Measurements from ENCODE around the gene AMELY. TPM values are rescaled to one million over a fixed set of nuclear protein-coding genes. Genes with fewer than 3 reads are reported as not detected.
"Not testable (repeated sequence)": the region's sequence is repeated elsewhere in the genome, so short reads cannot be mapped to it uniquely, and the experiment has no call there.

The AMELY gene, protein sequence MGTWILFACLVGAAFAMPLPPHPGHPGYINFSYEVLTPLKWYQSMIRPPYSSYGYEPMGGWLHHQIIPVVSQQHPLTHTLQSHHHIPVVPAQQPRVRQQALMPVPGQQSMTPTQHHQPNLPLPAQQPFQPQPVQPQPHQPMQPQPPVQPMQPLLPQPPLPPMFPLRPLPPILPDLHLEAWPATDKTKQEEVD
- polyA plus RNA-seq (ENCODE audit: insufficient read depth in 1 of 5, insufficient read length in 5 of 5, low replicate concordance in 1 of 5) = not detected
- long read RNA-seq, donor 1 = 0 reads
- long read RNA-seq, donor 2 = 0 reads
- long read RNA-seq, donor 3 = 0 reads
- long read RNA-seq, donor 4 = 0 reads
- long read RNA-seq, donor 5 = 0 reads
- long read RNA-seq, donor 6 = 0 reads
- long read RNA-seq, donor 7 = 0 reads
- long read RNA-seq, donor 8 = 0 reads

DNA sequence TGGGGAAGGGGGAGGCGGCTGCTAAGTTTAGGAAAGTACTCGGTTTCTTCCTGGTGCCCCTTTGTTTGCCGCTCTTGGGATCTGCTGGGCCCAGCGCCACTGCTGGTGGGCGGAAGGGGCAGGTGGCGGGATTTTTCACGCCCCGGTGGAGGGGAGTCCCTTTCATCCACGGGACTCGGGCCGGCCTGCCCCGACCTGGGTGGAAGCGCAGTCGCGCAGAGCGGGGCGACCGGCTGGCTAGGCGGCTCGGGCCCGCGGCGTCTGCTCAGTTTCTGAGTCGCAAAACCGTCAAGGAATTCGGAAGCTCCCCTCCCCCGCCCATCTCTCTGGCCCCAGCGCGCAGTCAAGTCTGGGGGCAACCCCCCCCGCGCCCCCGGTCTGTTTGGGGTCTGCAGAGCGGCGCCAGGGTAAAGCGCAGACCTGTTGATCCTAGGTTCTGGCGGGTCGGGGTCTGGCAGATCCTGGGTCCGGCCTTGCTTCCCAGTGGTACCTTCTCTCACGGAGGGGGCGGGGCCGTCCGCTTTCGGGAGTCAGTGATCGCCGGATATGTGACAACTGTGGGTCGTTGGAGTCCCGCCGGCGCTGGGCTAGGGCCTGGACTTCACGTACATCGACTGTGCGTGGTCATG lies at the start of gene AMELY:
AMELY (minus strand) TSS at position 500 of the 629 bp plus-strand sequence. CDS start 39,144 bp downstream, outside the sequence.
- DNase-seq = no peak

DNA sequence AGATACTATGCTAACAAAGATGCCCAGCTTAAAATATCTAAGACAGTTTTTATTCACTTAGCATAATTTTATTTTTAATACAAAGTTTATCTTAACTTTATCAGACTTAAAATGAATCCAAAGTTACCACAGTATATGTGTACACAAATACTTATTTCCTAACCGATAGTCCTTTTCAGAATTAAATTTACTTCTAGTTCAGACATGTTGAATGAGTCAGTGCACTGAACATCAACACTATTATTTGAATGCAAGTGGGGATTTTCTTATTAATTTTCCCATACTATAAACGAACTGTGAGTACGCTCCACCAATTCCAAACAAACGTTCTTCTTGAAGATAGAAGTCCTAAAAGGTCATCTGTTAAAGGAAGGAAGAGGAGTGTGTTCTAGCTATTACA lies 38.4 kb upstream of the AMELY start:
- no peak for DNase-seq

DNA sequence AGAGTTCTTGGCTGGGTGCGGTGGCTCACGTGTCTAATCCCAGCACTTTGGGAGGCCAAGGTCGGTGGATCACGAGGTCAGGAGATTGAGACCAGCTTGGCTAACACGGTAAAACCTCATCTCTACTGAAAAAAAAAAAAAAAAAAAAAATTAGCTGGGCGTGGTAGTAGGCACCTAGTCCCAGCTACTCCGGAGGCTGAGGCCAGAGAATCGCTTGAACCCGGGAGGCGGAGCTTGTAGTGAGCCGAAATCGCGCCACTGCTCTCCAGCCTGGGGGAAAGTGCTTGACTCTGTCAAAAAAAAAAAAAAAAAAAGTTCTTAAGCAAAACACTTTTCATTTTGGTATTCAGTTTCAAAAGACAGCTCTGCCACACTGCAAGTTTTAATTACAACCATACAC lies 36.8 kb upstream of the AMELY start:
- no peak for DNase-seq

DNA sequence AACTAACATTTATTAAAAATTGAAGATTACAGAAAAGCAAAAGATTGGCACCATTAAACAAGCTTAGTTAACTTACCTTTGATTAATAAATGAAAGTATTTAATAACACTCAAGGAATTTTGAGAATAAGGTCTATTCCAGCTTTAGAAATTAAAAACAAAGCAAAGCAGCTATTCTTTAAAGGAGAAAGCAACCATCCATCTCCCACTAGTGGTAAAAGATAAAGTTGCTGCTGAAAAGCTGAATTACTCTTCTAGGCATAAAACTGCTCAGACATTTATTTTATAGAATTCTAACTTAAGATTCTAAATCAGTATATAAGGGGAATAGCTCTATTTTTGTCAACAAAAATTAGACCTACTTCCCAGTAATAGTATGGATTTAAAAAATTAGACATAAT lies 36.1 kb upstream of the AMELY start:
- no peak for DNase-seq

DNA sequence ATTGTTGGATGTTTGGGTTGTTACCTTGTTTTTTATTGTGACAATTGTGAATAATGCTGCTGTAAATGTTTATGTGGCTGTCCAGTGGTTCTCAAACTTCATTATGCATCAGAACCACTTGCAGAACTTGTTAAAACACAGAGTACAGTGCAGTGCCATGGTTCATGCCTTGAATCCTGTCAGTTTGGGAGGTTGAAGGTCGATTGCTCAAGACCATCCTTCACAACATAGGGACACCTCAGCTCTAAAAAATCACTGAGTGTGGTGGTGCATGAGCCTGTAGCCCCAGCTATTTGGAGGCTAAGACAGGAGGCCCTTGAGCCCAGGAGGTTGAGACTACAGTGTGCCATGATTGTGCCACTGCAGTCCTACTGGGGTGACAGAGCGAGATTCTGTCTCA lies 23.9 kb upstream of the AMELY start:
- no peak for DNase-seq

DNA sequence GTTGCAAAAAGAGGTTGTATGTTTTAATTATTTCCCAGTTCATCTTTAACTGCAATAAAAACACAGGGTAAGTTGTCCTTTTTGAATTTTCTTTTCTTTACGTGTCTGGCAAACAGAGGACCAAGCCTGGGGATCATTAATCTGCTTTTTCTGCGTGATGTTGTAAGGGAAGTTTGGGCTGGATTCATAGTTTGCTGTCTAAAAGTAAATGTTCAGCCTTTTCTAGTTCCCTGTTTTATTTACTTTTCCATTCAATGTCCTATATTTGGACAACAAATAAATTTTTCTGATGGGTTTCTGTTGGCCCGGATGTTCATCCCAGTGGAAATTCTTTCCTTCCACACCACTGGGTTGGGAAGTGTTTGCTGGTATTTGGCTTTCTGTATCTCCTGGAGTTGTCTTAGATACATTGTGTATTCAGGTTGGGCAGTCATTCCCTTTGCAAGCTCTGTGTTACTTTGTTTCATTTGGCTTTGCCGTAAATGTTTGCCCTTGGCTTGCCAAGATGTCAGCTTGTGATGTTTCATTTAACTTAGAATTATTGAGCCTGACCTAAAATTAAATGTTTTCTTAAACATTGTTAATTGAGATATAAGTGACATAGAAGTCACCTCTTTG lies 20.3 kb upstream of the AMELY start:
- no peak for DNase-seq

DNA sequence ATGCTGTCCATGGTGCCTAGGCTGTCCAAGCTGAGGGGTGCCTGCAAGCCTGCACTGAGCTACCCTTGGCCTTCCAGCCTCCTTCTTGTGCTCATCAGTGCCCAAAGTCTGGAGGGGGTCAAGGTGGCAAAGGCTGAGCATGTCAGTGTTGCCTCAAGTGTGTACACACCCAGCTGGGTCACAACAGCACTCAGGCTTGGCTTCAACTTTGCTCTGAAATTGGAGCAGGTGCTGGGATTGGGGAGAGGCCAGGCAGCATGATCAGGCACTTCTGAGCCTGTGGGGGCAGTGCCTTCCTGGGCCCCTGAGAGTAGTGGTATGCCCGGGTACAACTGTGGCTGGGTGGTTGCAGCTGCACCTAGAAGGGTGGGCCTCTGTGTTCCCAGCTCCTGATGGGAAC lies 17.7 kb upstream of the AMELY start:
- no peak for DNase-seq

DNA sequence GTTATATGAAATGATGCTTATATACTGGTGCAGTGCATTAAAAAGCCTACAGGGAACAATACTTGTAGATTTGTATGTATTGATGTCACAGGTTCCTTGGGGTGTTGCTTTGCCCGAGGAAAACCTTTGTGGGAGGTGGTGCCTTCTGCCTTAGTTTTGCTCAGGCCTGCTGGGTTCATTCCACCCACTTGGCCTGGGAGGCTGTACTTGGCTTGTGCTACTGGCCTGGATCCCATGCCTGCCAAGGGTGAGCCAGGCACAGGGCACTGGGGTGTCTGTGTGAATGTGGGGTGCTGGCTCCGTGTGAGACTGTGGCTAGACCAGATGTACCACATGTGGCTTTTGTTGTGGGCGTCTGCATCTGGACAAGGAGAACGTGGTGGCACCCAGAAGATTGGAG lies 16.7 kb upstream of the AMELY start:
- no peak for DNase-seq

DNA sequence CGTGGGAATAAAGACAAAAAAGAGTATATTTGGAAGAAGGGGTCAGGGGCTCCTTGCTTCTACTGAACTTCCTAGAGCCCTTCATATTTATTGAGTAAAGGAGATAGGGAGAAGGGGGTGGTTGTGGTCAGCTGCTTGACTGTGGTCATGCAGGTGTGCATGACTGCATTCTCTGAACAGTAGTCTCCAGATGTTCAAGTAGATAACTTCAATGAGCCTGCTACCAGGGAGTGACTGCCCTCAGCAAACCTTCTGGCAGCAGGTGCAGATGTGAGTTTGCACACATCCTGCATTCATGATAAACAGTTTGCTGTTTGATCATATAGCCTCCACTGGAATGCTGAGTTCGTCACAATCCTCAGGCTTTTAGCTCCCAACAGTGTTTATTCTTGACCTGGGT lies 9.5 kb upstream of the AMELY start:
- DNase-seq = no peak

DNA sequence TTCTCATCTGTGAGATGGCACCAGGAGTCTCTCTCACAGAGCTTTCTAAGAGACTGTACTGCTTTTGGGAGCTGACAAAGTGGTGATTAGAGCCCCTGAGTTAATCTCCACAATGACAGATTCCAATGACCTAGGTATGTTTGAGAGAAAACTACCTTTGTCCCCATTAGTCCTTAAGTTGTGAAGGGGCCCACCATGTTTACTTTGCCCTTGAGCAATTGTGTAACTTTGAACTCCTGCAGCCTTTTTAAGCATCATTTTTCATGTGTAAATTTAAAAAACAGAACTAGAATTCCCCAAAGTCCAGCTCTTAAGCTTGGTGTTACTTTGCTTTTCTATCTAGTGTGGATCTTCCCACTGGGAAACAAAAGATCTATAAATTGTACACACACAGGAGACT lies 1.8 kb upstream of the AMELY start:
- DNase-seq = no peak

DNA sequence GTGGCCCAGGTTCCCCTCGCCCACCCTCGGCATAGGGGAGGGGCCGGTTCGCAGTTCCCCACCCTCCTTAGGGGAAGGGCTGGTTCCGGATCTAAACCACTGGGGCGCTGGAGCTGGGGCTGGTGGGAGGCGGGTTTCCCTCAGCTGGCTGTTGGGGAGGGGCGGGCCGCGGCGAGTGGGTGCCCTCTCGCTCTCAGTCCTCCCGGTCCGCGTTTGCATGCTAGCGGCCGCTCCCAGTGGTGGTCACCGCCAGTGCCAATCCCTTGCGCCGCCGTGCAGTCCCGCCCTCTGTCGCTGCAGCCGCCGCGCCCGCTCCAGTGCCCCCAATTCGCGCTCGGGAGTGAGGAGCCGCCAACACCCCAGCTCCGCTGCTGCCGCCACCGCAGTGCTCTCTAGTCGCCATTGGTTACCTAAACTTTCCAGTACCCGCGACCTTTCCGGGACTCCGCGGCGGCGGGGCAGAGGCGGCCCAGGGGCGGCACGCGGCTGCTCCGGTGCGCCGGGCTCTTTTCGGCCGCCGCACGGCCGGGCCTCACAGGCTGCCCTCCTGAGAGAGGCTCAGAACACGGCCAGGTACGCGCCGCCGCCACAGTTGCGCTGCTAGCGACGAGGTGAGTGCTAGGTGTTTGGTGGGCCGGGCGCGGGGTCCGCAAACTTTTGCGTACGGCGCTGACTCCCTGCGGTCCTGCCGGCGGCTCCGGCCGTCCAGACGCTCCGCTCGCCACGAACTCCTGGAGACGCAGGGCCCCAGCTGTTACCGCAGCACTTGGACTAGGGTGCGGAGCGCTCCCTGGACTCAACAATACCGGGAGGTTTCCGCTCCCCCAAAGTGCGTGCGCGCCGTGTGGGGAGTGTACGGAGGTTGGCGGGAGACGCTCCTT lies 940 bp downstream of the AMELY start, which contains the start of gene TBL1Y:
TBL1Y (plus strand) TSS at position 326 of the 881 bp plus-strand sequence. CDS start 114,388 bp downstream, outside the sequence.
- no peak for DNase-seq

DNA sequence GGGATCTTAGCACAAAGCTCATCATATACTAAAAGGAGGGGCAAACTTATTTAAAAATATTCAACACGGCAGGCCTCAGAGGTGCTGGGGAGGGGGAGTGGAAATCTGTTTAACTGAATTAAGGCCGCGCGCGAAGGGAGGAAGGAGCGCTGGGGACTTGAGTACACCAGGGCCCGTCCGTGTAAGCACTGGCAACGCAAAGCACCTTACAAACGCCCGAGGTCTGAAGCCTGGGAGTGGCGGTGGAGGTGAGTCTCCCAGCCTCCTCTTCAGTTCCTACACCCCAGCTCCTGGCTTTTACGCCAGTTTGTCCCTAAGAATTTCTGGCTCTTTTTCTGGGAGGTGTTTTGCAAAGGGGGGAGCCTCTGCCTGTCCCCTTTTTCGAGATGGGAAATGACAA lies 1.7 kb downstream of the AMELY start:
- no peak for DNase-seq

DNA sequence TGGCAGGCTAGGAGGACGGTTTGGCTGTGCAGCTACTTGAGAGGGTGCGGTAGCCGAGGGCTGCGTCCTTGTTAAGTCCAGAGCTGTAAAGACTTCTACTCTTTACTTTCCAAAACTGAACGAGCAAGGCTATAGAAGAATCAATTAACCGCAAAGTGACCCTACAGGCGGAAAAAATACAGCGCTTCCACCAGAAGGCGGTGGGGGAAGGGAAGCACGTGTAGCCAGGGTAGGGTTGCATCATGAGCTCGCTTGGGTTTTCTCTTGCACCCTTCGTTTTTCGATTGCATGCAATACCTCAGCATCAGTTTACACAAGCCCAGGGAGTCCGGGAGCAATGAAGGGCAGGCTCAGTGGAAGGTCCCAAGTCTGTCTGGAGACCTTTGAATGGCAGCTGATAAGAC lies 2.4 kb downstream of the AMELY start:
- DNase-seq = no peak

DNA sequence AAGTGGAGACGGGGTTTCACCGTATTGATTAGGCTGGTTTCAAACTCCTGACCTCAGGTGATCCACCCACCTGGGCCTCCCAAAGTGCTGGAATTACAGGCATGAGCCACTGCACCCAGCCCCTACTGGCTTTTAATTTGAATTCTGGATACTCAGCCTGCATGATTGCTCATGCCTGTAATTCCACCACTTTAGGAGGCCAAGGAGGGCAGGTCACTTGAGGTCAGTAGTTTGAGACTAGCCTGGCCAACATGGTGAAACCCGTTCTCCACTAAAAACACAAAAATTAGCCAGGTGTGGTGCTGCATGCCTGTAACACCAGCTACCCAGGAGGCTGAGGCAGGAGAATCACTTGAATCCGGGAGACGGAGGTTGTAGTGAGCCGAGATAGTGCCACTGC lies 3.5 kb downstream of the AMELY start:
- DNase-seq = not testable (repeated sequence)

DNA sequence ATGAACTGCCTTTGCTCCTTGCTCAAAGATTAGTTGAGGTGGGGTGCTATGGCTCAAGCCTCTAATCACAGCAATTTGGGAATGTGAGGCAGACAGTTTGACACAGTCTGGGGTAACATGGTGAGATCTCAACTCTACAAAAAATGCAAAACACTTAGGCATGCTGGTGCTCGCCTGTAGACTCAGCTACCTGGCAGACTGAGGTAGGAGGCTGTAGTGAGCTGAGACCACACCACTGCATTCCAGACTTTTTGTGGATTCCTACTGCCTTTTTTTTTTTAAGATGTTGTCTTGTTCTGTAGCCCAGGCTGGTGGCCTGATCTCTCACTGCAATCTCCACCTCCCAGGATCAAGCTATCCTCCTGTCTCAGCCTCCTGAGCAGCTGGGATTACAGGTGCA lies 4.0 kb downstream of the AMELY start:
- DNase-seq = no peak

DNA sequence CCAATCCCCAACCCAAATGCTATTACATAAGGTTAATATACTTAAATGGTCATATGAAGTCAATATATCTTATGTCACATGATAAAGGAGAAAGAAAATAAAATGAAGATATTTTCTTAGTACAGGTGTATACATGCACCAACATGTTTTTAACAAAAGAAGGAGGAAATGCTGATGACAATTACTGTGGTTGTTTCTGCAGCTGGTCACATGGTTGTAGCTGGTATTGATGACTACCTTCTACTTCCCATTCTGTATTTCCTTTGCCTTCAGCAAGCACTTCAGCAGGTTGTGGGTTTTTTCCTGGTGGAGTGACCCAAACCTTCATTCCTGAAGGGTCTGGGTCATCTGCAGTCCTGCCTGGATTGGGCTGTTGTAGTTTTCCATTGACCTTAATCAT lies 9.4 kb downstream of the AMELY start:
- DNase-seq = not testable (repeated sequence)

DNA sequence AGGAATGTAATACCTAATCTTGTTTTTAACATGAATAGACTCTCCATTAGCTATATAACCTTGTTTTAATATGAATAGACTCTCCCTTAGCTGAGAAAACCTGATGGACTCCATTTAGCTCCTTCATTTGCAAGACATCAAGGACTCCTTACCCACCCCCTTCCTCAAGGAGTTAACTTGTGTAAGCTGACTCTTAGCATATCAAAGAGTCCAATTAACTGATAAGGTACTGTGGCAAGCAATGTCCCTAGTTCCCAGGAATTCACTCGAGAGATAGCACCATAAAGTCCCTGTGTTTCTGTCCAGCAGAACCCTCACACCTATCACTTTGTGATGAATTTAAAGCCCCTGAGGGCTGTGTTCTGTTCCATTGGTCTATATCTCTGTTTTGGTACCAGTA lies 16.3 kb downstream of the AMELY start:
- DNase-seq = no peak

DNA sequence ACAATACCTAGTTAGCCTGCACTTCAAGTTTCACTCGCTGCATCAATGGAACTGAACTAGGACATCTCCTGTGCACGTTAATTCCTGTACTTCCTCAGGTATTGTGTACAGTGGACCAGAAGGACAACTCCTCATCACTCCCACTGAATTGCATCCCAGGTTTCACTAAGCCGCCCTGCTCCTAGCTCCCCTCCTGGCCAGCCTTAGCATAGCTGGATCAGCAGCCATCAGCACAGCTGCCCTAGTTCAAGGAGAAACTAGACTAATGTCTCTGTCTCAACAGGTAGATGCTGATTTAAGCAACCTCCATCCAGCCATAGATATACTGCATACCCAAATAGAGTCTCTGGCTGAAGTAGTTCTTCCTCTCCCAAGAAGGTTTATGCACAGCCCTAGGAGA lies 17.1 kb downstream of the AMELY start:
- DNase-seq = no peak

DNA sequence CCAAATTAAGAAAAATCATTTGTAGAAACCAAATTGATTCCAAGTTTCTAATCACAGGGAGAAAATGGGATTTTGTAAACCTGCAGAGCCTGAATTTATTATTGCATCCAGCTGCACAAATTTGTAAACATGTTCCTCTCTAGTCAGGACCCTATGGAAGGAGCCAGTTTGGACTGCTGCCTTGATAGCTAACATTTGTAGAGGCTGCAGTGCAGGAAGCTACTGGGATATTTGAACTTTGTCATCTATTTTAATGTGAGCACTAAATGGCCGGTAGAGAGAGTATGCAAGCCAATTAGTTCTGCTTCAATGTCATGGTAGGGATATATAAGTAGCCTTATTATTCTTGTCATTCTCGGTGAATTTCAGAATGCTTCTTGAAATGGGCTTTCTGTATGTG lies 62.2 kb downstream of the AMELY start:
- no peak for DNase-seq

DNA sequence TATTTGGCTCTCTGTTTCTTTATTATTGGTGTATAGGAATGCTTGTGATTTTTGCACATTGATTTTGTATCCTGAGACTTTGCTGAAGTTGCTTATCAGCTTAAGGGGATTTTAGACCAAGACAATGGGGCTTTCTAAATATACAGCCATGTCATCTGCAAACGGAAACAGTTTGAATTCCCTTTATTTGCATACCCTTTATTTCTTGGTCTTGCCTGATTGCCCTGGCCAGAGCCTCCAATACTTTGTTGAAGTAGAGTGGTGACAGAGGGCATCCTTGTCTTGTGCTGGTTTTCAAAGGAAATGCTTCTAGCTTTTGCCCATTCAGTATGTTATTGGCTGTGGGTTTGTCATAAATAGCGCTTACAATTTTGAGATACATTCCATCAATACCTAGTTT lies 68.9 kb downstream of the AMELY start:
- not testable (repeated sequence) for DNase-seq
